GM08714 (cell line): Measurements from ENCODE around the gene MAD1L1.

Source experiments
- H3K4me3 ChIP-seq: fragments of 200-500 bp; sonication (Bioruptor generic); 2 replicates; pipeline ENCODE4 v1.5.1; 2014; ENCODE audit warnings: mild to moderate bottlenecking, low read length, inconsistent platforms
- ZNF274 ChIP-seq: IDR thresholded peaks from 2 replicates; pipeline ENCODE4 v1.6.1; 2012; ENCODE audit warnings: mild to moderate bottlenecking, low read depth, low read length

The MAD1L1 gene

GRCh38 chr7:2125931-2126330 is 106.8 kb downstream of the MAD1L1 start:
- TF ChIP-seq ZNF274 = no peak
- no peak overlapping the region for H3K4me3 ChIP-seq

- no peak for TF ChIP-seq ZNF274
- no peak overlapping the region for H3K4me3 ChIP-seq
Measured at GRCh38 chr7:2124604-2125345, 108.0 kb downstream of the MAD1L1 start.

- no peak for TF ChIP-seq ZNF274
Measured at GRCh38 chr7:2123916-2124315, 108.8 kb downstream of the MAD1L1 start.

GRCh38 chr7:2123360-2123759 is 109.4 kb downstream of the MAD1L1 start:
- TF ChIP-seq ZNF274 = no peak
- no peak overlapping the region for H3K4me3 ChIP-seq

More at GRCh38 chr7:2123916-2124315, 108.8 kb downstream of the MAD1L1 start:
- H3K4me3 ChIP-seq = no peak overlapping the region

DNA sequence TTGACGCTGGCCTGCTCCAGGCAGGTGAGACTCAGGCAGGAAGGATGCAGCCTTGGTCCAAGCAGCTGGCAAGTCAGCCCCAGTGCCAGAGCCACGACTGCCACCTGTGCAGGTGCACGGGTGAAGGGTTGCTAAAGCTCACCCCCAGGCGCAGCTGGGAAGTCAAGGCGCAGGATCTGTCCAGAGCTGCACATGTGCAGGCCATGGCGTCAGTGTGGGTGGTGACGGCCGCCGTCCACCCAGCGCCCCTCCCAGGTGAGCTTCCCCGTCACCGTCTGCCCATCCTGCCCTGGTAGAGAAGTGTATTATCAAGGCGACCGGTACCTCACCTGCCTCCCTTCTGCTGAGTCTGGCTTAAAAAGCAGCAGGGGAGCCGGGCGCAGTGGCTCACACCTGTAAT is 110.1 kb downstream of the MAD1L1 start:
- no peak for TF ChIP-seq ZNF274
- no peak overlapping the region for H3K4me3 ChIP-seq

DNA sequence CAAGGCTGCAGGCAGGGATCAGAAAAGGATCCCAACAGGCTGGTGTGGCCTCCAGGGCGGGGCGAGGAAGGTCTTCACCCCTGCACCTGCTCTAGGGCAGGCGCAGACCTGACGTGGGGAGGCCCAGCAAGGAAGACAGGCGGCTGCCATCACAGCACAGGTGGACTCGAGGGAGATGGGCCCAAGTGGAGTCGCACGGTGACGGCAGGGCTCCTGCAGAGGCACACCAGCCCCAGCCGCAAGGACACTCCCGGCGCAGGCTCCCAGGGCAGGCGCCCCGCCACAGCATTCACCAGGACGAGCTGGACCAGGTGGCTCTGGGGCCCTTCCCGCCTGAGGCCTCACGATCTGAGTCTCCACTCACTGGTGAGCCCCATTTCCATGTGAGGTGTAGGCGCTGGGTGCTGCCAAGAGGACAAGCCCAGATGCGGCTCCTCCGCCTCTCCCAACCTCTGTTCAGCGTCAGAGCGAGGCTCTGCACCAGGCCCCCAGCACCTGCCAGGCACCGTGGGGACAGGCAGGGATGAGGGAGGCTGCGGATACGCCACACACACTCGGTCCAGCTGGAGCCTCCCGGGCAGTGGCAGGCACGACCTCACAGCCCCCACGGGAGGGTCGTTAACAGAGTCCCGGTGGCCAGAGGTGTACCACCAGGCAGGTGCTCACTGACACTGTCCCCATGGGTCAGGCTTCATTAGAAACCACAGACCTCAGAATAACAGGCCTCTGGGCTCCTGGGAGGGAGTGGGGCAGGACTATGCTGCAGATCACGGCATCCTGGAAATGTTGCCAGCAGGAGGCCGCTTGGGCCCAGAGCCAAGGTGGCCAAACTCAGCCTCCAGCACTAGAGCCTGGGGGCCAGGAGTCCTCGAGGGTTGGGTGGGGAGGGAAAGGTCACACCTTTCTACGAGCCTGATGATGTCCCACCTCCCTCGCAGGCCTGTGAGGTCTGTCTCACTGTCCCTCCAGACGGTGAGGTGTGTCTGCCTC is 111.6 kb downstream of the MAD1L1 start:
- TF ChIP-seq ZNF274 = no peak
- no peak overlapping the region for H3K4me3 ChIP-seq

- TF ChIP-seq ZNF274 = no peak
- H3K4me3 ChIP-seq = no peak overlapping the region
Measured at GRCh38 chr7:2120251-2120660, 112.5 kb downstream of the MAD1L1 start.

DNA sequence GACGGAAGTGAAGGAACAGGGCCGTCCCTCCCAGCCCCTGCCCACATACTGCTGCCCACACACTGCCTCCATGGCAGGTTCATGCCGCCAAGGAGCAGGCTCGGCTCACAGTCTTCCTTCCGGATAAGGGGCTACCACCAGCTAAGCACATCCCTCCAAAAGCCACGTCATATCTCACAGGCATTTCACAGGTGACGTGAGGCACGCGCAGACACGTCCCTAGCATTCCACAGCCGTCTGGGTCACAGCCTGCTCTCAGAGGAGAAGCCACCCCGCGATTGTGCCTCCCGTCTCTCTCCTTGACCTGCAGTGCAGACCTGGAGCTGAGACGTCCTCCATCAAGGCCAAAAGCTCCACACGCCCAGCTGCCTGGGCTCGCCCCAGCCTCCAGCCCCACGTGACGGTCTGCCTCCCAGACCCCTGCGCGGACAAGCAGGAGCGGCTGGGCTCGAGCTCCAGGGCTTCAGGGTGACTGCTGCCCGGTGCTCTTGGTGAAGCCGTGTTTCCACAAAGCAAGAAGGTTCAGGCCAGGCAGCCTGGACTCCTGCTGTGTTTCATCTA is 114.0 kb downstream of the MAD1L1 start:
- TF ChIP-seq ZNF274 = no peak
- H3K4me3 ChIP-seq = no peak overlapping the region

- TF ChIP-seq ZNF274 = no peak
Measured at GRCh38 chr7:2118056-2118455, 114.7 kb downstream of the MAD1L1 start.

GRCh38 chr7:2117646-2118045 is 115.1 kb downstream of the MAD1L1 start:
- no peak for TF ChIP-seq ZNF274

More at GRCh38 chr7:2118056-2118455, 114.7 kb downstream of the MAD1L1 start:
- H3K4me3 ChIP-seq = no peak overlapping the region

DNA sequence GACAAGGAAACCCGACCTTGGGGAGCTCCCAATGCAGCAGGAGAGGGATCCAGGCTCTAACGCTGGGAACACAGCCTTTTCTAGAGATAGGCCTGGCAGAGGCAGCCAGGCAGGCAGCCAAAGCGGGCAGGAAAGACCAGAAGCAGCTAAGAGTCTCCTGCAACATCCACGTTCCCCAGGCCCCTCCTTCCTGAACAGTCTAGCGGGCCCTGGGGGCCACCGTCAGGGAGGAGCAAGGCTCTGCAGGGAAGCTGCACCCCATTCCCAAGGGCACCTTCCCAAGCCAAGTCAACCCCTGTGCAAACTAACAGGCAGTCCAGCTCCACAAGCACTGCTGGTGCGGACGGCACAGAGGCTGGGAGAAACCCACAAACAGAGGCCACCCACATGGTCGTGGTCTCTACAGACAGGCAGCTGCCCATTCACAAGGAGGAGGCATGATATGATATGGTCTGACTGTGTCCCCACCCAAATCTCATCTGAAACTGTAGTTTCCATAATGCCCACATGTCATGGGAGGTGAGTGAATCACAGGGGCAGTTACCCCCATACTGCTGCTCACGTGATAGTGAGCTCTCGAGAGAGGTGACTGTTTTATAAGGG is 115.7 kb downstream of the MAD1L1 start:
- TF ChIP-seq ZNF274 = no peak
- H3K4me3 ChIP-seq = no peak overlapping the region

More at GRCh38 chr7:2117646-2118045, 115.1 kb downstream of the MAD1L1 start:
- H3K4me3 ChIP-seq = no peak overlapping the region

DNA sequence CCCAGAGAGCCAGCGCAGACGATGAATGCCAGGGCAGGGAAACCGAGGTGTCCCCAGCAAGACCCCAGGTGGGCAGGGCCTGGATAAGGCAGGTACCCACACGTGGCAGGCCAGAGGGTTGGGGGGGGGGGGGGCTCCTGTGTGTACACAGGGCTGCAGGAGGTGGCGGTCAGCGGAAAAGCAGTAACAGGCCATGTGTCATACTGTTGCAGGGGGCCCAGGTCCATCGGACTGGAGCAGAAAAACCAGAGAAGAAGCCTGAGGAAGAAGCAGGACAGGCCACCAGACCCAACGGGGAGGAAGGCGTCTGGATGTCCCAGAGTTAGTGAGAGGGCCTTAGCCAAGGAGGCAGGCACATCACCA is 116.3 kb downstream of the MAD1L1 start:
- H3K4me3 ChIP-seq = no peak overlapping the region
- no peak for TF ChIP-seq ZNF274

DNA sequence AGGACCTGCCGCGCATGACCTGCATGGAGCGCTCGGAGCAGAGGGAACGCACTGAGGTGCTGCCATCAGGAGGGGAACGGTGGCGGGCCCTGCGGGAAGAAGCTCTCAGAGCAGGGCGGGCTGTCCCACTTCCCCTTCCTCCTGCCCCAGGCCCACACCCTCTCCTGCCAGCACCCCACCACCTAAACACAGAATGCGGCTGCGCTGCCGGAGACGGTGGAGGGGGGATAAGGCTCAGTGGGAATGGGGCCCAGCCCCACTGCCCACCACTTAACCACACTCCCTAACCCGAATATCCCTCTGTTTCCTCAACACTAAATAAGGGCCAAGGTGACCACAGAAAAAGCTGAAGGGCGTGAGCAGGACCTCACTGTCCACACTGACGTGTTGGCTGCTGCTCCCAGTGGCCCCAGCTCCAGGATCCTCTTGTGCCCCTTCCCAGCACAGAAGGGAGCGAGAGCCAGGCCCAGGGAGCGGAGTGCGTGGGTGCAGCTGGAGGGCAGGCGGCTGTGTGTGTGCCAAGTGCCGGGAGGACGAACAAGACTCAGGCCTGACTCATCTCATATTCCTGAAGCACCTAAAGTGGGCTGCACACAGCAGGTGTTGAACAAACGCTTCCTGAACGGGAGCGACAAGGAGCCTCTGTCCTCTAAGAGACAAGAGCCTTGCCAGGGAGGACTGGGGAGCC is 116.8 kb downstream of the MAD1L1 start:
- no peak for TF ChIP-seq ZNF274
- H3K4me3 ChIP-seq = no peak overlapping the region

- H3K4me3 ChIP-seq = no peak overlapping the region
Measured at GRCh38 chr7:2114926-2115759, 117.6 kb downstream of the MAD1L1 start.

More at GRCh38 chr7:2114926-2115759, 117.6 kb downstream of the MAD1L1 start:
- no peak for TF ChIP-seq ZNF274
